Measurements from ENCODE around the gene RPS15.

- TF ChIP-seq POLR2A (IDR thresholded peaks at IDR 0.05) (no peak), CTCF (IDR thresholded peaks at IDR 0.05) (no peak), EP300 (IDR thresholded peaks at IDR 0.05) (no peak), POLR2AphosphoS5 (IDR thresholded peaks at IDR 0.05) (no peak)
Observed at GRCh38 chr19:1483979-1484428, 45.8 kb downstream of the RPS15 start.
